HG02610 (cell line): Measurements from ENCODE around the gene ADAM12.

Experiments
- ATAC-seq: cut with Tn5 transposase; IDR thresholded peaks from one replicate; pipeline ENCODE4 v1.9.1; 2021; ENCODE audit warnings: mild to moderate bottlenecking, moderate library complexity; ENCODE audit not compliant: unreplicated experiment

ADAM12 gene, protein sequence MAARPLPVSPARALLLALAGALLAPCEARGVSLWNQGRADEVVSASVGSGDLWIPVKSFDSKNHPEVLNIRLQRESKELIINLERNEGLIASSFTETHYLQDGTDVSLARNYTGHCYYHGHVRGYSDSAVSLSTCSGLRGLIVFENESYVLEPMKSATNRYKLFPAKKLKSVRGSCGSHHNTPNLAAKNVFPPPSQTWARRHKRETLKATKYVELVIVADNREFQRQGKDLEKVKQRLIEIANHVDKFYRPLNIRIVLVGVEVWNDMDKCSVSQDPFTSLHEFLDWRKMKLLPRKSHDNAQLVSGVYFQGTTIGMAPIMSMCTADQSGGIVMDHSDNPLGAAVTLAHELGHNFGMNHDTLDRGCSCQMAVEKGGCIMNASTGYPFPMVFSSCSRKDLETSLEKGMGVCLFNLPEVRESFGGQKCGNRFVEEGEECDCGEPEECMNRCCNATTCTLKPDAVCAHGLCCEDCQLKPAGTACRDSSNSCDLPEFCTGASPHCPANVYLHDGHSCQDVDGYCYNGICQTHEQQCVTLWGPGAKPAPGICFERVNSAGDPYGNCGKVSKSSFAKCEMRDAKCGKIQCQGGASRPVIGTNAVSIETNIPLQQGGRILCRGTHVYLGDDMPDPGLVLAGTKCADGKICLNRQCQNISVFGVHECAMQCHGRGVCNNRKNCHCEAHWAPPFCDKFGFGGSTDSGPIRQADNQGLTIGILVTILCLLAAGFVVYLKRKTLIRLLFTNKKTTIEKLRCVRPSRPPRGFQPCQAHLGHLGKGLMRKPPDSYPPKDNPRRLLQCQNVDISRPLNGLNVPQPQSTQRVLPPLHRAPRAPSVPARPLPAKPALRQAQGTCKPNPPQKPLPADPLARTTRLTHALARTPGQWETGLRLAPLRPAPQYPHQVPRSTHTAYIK

DNA sequence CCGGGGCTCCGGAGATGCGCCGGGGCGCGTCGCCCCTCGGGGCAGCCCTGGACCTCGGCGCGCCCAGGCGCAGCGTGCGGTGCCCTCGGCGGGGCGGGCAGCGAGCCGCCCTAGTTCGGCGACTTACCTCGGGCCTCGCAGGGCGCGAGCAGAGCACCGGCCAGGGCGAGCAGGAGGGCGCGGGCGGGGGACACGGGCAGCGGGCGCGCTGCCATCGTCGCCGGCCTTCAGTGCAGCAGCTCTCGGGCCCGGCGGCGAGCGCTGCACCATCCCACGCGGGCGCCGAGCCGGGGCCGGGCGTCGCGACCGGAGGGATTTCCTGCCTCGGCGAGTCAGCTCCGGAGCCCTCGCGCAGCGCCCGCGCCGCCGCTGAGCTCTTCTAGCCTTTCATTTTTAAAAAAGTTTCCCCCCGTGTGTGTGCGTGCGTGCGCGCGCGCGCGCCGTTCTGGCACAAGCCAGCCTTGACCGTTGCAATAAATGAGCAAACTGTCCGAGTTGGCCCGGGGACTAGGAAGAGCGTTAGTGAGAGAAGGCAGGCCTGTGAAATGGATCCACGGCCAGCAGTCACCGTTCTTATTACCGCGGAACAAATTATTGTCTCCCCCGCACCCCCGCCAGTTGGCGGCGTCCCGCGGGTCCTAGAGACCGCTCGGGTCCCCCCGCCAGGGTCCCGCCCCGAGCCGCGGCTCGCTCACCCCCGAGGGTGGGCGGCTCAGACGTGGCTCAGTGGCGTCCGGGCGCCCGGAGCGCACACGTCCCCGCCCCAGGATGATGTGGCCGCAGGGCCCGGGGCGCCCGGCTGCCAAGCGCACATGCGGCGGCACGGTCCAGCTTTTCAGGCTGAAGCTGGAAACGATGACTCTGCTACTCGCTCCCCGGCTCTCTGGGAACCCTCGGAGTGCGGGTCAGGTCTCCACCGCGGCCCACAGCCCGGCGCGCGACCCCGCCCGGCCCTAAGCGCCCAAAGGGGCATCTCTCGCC lies at the start of gene ADAM12:
TSS of gene ADAM12 (minus strand) at position 547 of the 981 bp plus-strand sequence. CDS start at position 215, 332 bp downstream.
- no peak for ATAC-seq

DNA sequence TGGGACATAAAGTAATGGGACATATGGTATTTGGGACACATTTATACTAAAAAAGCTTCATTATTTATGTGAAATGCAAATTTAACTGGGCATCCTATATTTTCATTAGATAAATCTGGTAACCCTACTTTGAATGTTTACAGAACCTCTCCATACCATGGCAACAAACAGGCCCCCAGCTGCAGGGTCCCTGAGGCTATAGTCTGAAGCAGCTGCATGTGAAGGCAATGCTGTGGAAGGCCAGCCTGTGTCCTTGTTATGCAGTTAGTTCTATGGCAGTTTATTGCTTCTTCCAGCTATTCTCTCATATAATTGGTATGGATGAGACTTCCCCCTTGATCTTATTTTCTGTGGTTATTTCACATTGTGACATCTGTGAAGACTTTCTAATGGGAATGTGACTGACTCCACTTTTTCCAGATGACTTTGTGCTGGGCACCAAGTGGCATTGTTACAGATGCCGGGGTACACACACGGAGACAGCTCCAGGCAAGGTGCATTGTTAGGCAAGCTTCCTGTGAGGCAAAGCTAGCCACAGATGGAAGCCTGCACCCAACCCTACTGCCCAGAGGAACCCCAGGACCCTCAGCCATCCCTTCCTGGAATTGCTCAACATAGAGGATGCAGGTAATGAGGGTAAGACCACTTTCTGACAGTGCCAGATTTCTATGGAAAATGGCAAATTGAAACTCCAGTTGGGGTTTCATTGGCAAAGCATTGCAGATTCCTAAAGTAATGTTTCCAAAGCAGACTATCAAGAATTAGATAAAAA lies 49.5 kb upstream of the ADAM12 start:
- ATAC-seq: no peak

DNA sequence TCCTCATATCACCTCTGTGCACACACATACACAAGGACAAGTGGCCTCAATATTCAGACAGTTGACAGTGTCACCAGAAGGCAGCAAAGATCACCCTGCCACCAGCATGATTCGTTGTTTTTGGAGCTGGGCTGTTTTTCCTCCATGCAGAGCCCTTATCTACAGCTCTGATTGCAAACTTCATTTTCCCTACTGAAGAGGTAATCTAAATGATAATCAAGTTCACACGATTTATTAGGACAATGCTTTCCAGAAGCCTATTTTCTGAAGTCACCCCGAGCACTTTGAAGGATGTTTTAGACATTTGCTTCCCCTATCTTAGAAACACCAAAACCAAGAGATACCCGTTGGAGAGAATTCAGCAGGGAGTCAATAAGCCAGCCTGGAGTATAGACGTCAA lies 46.0 kb upstream of the ADAM12 start:
- ATAC-seq: no peak

DNA sequence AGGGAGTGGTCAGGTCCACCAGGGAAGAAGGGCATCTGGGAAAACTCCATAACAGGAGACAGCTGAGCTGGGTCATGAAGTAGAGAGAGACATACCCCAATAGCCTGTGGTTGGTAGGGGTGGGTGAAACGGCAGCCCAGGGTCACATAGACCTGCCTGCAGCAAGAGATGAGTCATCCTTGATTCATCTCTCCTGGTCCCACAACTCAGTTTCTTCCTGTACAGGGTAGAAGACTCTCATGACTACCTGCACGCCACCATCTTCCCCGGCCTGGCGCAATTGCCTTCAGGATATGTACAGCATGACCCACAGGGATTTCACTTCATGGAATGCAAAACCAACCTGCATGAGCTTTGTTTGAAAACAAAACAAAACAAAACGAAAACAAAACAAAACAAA lies 45.1 kb upstream of the ADAM12 start:
- ATAC-seq: no peak

DNA sequence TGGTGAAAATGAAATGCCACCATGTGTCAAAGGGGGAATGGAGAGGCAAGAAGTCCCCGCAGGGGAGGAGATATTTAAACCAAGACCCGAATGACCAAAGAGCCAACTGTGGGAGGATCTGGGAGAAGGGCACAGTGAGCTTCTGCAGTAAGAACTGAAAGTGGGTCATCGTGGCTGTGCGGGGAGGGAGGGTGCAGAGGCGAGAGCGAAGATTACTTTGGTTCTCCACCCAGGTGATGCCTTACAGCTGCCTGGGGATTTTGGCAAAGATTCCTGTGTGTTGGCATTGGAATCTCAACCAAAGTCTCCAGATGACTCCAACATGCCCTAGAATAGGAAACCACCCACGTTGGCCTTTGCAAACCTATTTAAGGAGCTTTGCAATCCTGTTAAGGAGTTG lies 44.2 kb upstream of the ADAM12 start:
- ATAC-seq: no peak

DNA sequence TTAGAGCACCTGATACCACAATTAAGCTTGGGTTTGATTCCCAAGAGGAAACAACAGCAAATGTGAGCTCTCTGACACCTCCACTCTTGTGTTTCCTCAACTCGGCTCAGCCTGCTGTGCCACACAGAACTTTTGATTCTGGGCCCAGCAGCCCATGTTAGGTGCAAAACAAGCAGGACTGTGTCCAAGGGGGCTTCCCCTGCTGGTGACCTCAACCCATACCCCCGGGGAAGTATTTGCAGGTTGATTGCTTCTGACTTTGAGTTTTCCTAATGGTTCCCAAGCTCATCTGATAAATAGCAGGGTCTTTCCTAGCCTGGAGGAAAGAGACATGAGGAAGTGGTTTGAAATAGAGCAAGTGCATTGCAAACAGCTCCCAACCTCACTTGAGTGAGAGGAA lies 43.5 kb upstream of the ADAM12 start:
- no peak for ATAC-seq

DNA sequence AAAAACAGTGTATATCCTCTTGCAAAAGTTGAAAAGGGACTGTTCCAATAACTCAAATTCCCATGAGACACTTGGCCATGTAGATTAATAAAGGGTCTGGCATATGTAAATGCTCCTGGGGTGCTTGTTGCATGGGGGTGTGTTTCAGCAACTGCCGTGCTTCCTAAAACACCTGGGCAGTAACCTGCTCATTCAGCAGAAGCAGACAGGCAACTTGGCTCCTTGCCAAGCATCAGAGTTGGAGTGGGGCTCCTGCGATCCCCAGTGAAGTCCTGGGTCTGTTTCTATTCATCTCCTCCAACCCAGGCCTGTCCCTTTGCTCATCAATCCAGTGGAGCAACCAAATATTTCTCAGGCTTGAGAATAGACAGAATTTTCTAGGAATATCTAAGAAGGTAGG lies 42.2 kb upstream of the ADAM12 start:
- ATAC-seq: no peak

DNA sequence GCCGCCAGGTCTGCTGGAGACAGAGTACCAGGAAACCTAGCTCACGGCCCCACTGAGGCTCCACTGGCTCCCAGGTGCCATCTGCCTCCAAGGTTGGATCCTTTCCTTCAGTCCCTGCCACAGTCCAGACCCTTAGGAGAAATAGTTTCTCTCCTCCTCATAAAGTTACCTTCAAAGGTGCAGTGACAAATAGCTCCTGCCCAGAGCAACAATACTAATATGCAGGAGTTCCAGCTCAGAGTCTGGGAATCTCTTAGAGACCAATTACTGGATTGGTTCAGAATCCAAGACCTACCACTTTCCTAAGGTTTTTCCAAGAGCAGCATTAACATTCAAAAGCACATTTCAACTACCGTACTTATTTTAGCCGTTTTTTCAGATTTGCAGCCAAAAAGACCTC lies 41.0 kb upstream of the ADAM12 start:
- ATAC-seq: no peak

DNA sequence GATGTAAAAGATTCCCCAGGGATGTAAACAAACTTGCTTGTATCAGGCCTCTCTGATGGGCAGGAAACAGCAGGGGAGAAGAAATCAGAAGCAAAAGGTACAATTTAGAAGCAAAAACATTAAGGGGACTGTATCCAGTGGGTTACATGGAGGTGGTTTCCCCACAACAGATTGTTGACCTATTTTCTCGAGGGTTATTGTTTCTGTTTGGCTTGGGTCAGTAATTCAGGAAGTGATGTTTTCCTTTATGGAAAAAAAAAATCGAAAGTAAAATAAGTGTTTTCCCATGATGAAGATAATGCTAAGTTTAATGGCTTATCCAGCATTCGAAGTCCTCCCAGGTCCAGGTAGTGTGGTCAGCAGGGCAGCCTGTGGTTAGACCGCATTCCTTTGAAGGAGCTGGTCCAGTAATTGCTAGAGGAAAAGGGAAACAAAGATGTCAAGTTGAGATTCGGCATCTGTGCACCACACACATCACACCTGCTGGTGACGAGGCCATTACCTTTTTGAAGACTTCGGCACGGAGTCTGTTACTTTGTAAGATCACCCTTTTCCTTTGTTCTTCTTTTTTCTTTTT lies 37.3 kb upstream of the ADAM12 start:
- no peak for ATAC-seq

DNA sequence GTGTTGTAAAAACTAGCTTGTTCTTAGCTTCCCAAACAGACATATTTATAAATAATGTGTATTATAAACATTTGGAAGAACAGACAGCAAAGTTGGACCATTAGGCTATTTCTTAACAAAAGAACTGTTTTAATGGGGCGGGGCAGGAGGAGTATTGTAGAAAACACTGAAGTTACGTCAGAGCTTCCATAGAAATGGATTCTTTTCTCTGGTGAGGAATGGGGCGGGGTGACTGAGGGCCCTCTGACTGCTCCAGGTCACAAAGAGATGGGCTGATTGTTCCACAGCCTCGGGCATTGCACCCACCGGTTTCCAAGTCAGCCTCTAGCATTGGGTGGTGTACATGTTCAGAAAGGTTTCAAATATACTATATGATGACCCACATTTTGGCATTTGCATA lies 36.8 kb upstream of the ADAM12 start:
- no peak for ATAC-seq

DNA sequence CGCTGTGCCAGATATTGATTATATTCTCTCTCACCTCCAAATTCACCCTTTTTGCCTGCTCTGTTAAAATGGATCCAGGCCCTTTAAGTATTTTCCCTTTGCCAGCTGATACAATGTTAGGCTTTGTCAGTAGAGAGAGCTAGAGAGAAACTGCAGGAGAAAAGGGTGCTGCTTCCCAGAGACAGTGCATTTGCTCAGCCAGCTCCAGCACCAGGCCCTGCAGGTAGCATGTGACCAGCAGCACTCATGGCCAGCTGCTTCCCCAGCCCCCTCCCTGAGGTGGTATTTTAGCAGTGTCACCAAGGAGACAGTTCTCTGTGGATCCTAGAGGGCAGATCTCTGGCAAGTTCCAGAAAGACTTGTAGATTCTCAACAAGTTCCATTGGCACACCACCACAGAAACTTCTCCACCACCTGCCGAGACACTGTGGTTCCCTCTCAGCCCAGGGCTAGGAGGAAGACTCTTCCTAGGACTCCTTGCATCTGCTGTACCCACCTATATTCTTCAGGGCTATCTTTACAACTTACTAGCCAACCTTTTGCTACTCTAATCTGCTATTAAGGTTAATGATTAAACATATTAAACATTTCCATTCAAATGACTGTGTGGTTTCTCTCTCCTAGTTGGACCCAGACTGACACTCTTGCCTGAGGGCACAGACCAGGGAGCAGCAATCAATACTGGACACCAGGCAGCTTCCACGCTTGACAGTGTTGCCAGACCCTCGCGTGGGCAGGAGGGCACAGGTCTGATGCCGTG lies 35.6 kb upstream of the ADAM12 start:
- ATAC-seq: no peak

DNA sequence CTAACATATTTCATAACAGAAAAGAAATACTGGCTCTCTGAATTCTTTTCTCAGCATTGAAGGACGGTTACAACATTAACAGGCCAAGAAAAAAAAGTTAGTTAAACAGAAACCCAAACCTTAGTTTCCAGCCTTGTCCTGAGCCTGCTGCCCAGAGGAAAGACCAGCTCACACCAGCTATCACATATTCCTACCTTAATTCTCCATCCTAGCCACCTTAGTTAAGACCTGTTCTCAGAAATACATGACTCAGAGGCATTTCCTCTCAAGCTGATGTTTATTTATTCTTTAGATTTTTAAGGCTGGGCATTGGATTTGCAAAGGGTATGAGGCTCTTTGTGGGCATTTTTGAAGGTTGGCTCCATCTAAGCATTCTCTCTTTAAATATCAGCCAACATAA lies 34.3 kb upstream of the ADAM12 start:
- no peak for ATAC-seq

DNA sequence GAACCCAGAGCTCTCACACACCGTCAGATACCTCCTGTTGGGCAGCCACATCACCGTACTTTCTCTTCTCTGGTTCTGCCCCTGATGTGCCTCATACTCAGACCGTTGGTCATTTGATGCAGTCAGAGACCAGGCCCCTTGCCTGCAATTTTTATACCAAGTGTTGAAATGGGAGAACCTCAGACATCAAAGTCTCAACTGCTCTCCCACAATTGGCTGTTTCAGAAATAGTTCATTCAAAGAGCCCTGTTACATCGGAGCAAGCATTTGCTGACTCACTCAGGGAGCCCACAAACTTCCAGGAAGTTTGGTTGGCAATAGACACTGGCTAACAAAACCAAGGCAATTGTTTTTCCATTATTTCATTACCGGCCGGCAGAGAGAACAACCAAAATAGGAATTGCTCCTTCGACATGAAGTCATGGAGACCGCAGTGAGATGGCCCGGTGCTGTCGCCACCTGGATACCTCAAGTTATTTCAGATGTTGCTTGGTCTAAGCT lies 33.5 kb upstream of the ADAM12 start:
- ATAC-seq: no peak

DNA sequence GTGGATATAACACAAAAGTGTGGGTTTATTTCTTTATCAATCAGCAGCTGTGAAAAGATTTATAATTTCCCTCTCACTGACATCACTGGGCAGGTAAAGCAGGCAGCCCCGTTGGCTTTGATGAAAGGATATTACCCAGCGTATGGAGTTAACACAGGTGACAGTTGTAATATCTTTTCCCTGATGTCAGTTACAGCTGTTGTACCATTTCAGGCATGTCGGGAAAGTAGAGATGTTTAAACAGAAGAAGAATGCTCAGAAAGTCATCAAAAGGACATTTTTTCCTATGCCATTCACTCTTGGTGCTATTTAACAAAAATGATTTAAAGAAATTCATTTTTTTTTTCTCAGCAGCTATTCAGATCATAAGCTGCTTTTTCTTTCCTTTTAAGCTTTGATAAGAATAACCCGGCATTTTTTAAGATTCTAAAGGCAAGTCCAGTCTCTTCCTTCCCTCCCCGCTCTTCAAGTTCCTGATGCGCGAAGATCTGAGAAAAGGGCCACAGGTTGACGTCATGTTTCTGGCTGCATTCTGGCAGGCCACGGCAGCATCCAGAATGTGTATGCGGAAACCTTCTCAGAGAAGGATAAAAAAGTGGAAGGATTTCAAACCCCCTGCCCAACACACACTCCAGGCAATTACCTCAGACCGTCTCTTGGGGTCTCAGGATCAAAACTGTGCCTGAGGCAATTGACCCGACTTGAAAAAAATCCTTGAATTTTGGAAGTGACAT lies 32.5 kb upstream of the ADAM12 start:
- no peak for ATAC-seq

DNA sequence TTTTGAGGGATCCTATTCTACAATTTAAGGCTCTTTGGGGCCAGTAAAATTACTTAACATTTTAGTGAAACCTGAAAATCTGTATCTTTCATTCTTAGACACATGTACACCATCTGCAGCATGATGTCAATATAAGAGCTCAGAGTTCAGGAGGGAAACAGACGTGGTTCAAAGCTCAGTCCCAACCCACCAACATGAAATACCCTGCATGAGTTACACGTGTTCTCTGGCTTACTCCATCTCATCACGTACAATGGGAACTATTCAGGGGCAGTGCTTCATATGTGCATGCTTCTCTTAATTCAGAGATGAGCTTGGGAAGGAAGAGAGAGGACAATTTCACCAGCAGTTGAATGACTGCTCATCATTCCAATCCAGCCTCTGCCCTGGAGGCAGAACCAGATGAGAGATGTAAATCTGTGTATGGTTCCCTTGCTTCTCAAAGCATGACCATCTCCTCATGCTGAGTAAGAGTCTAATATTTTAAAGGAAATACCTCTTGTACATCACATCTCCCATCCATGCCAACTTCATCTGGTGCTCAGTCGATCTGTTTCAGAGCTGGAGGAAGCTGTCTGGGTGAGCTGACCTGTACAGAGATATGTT lies 29.0 kb upstream of the ADAM12 start:
- no peak for ATAC-seq

DNA sequence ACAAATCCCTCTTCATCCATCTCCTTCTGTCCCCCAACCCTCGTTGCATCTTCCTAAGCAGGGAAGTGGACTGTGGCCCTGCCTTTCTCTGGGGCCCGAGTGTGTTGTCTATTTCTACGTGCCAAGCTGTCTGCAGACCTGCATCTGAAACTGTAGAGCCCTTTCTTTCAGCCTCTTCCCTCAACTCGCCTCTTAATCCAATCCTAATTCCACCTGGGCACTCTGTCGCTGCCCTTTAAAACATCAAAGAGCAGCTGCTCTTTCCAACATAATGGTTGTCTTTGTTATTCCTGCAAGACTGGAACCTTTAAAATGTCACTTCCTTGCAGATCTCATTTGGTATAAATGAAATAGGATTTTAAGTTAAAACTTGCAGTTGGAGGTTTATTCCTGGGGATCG lies 21.5 kb upstream of the ADAM12 start:
- ATAC-seq: no peak

DNA sequence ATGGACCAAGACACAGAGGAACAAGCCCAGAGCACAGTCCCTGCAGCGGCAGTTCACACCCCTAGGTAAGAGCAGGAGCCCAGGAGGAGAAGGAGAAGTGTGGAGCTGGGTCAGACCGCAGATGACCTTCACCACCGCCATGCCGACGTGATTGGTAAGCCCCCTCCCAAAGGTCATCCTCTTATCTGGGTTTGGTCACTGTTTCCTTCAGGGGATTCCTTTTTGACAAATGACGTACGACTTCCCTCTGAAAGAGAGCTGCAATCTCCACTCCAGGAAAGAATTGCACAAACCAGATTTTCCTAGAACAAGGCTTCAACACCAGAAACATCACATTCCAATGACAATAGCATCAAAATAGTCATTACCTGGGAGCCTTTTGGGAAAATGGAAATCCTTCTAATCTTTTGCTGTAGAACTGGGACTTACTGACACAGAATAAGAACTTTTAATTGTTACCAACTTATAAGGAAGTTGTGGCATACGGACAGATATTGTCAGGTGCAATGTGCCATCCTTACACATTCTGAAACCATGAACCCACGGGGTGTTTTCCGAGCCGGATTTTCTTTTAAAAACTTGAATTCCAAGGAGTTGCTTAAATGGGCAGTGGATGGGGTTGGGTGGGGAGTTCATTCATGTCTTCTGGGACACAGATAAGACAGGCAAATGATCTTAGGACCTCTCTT lies 20.8 kb upstream of the ADAM12 start:
- no peak for ATAC-seq
